Muscle layer of duodenum (tissue), 2 donors: ENCODE measurements around the gene TSPYL6.

ENCODE experiments used
- H3K27ac ChIP-seq: one replicate; pipeline ENCODE4 v1.7.0; 2013; ENCODE audit warnings: mild to moderate bottlenecking, low read length
- H3K27me3 ChIP-seq: one replicate; pipeline ENCODE4 v1.7.0; 2013; ENCODE audit warnings: low read depth, mild to moderate bottlenecking, control low read depth, low read length
- H3K36me3 ChIP-seq, 2 donors: one replicate each; pipeline ENCODE4 v1.7.0; 2013; ENCODE audit warnings: low read length in 2 of 2, control low read depth in 1 of 2, mild to moderate bottlenecking in 1 of 2; ENCODE audit not compliant: insufficient read depth in 2 of 2, control insufficient read depth in 1 of 2
- H3K4me1 ChIP-seq, 2 donors: one replicate each; pipeline ENCODE4 v1.7.0; 2013; ENCODE audit warnings: low read length in 2 of 2, mild to moderate bottlenecking in 2 of 2, control low read depth in 1 of 2, moderate library complexity in 1 of 2; ENCODE audit not compliant: insufficient read depth in 2 of 2, control insufficient read depth in 1 of 2
- H3K4me3 ChIP-seq, 2 donors: one replicate each; pipeline ENCODE4 v1.7.0; 2013; ENCODE audit warnings: low read length in 2 of 2, low read depth in 1 of 2, mild to moderate bottlenecking in 1 of 2
- H3K9me3 ChIP-seq, 2 donors: one replicate each; pipeline ENCODE4 v1.7.0; 2013; ENCODE audit warnings: low read length in 2 of 2, control low read depth in 1 of 2, mild to moderate bottlenecking in 1 of 2; ENCODE audit not compliant: control insufficient read depth in 1 of 2
- donor health status: healthy.

Gene TSPYL6

GRCh38 chr2:54255230-54256090, 569 bp downstream of the TSPYL6 start:
- no peaks in the 10 kb centered on the region for H3K27me3 ChIP-seq
- no peaks in the 10 kb centered on the region for H3K36me3 ChIP-seq
- H3K4me1 ChIP-seq: no peaks in the 10 kb centered on the region
- H3K4me3 ChIP-seq: no peak overlapping the region
- H3K27ac ChIP-seq: no peak overlapping the region
- H3K9me3 ChIP-seq: no peaks in the 10 kb centered on the region

- no peaks in the 10 kb centered on the region for H3K4me1 ChIP-seq
- H3K4me3 ChIP-seq: no peak overlapping the region
- H3K9me3 ChIP-seq: no peaks in the 10 kb centered on the region
- no peaks in the 10 kb centered on the region for H3K27me3 ChIP-seq
- no peaks in the 10 kb centered on the region for H3K36me3 ChIP-seq
- H3K27ac ChIP-seq: no peak overlapping the region
Observed at GRCh38 chr2:54254180-54254579, 1.8 kb downstream of the TSPYL6 start.

- H3K4me3 ChIP-seq: no peak overlapping the region
- H3K36me3 ChIP-seq: no peaks in the 10 kb centered on the region
- peaks cover 0 to 4% of the 10 kb centered on the region in 2 donors for H3K4me1 ChIP-seq
- no peak overlapping the region for H3K27ac ChIP-seq
- H3K27me3 ChIP-seq: no peaks in the 10 kb centered on the region
- no peaks in the 10 kb centered on the region for H3K9me3 ChIP-seq
Observed at GRCh38 chr2:54249629-54250028, 6.4 kb downstream of the TSPYL6 start.

GRCh38 chr2:54247115-54247514, 8.9 kb downstream of the TSPYL6 start:
- no peaks in the 10 kb centered on the region for H3K27me3 ChIP-seq
- peaks cover 0 to 4% of the 10 kb centered on the region in 2 donors for H3K4me1 ChIP-seq
- H3K36me3 ChIP-seq: no peaks in the 10 kb centered on the region
- H3K9me3 ChIP-seq: no peaks in the 10 kb centered on the region
- H3K27ac ChIP-seq: no peak overlapping the region
- H3K4me3 ChIP-seq: no peak overlapping the region

GRCh38 chr2:54240515-54241469, 15.2 kb downstream of the TSPYL6 start:
- Histone ChIP-seq H3K4me1 (peaks cover 0 to 6% of the 10 kb centered on the region in 2 donors), H3K27ac (no peak overlapping the region), H3K4me3 (no peak overlapping the region), H3K9me3 (peaks cover 0 to 4% of the 10 kb centered on the region in 2 donors), H3K27me3 (no peaks in the 10 kb centered on the region), H3K36me3 (no peaks in the 10 kb centered on the region)

- no peak overlapping the region for H3K4me3 ChIP-seq
- H3K27ac ChIP-seq: no peak overlapping the region
- H3K27me3 ChIP-seq: no peaks in the 10 kb centered on the region
- no peaks in the 10 kb centered on the region for H3K36me3 ChIP-seq
- H3K4me1 ChIP-seq: peaks cover 0 to 6% of the 10 kb centered on the region in 2 donors
- H3K9me3 ChIP-seq: peaks cover 0 to 4% of the 10 kb centered on the region in 2 donors
Observed at GRCh38 chr2:54239427-54239826, 16.6 kb downstream of the TSPYL6 start.

GRCh38 chr2:54237428-54237827, 18.6 kb downstream of the TSPYL6 start:
- H3K27ac ChIP-seq: no peak overlapping the region
- H3K27me3 ChIP-seq: no peaks in the 10 kb centered on the region
- no peaks in the 10 kb centered on the region for H3K36me3 ChIP-seq
- H3K4me1 ChIP-seq: peaks cover 0 to 6% of the 10 kb centered on the region in 2 donors
- no peak overlapping the region for H3K4me3 ChIP-seq
- peaks cover 3 to 4% of the 10 kb centered on the region in 2 donors for H3K9me3 ChIP-seq

GRCh38 chr2:54233832-54234649, 22.0 kb downstream of the TSPYL6 start:
- H3K27me3 ChIP-seq: no peaks in the 10 kb centered on the region
- no peak overlapping the region for H3K4me3 ChIP-seq
- no peaks in the 10 kb centered on the region for H3K36me3 ChIP-seq
- no peak overlapping the region for H3K27ac ChIP-seq
- H3K4me1 ChIP-seq: no peaks in the 10 kb centered on the region
- peaks cover 3 to 4% of the 10 kb centered on the region in 2 donors for H3K9me3 ChIP-seq

GRCh38 chr2:54228945-54229344, 27.1 kb downstream of the TSPYL6 start:
- no peaks in the 10 kb centered on the region for H3K9me3 ChIP-seq
- no peaks in the 10 kb centered on the region for H3K36me3 ChIP-seq
- no peaks in the 10 kb centered on the region for H3K4me1 ChIP-seq
- H3K4me3 ChIP-seq: no peak overlapping the region
- H3K27me3 ChIP-seq: no peaks in the 10 kb centered on the region
- H3K27ac ChIP-seq: no peak overlapping the region

GRCh38 chr2:54227798-54228197, 28.2 kb downstream of the TSPYL6 start:
- Histone ChIP-seq H3K9me3 (no peaks in the 10 kb centered on the region), H3K36me3 (no peaks in the 10 kb centered on the region), H3K4me3 (no peak overlapping the region), H3K4me1 (no peaks in the 10 kb centered on the region), H3K27ac (no peak overlapping the region), H3K27me3 (no peaks in the 10 kb centered on the region)
